ENCODE data around the gene CACTIN. TPM values are rescaled to one million over a fixed set of nuclear protein-coding genes. Genes with fewer than 3 reads are reported as not detected.
"Not testable (repeated sequence)": the region's sequence is repeated elsewhere in the genome, so short reads cannot be mapped to it uniquely, and the experiment has no call there.

The CACTIN gene
- total and polyA plus RNA-seq, 10 donors = 10.8 to 27.1 (median 21.8) TPM

DNA sequence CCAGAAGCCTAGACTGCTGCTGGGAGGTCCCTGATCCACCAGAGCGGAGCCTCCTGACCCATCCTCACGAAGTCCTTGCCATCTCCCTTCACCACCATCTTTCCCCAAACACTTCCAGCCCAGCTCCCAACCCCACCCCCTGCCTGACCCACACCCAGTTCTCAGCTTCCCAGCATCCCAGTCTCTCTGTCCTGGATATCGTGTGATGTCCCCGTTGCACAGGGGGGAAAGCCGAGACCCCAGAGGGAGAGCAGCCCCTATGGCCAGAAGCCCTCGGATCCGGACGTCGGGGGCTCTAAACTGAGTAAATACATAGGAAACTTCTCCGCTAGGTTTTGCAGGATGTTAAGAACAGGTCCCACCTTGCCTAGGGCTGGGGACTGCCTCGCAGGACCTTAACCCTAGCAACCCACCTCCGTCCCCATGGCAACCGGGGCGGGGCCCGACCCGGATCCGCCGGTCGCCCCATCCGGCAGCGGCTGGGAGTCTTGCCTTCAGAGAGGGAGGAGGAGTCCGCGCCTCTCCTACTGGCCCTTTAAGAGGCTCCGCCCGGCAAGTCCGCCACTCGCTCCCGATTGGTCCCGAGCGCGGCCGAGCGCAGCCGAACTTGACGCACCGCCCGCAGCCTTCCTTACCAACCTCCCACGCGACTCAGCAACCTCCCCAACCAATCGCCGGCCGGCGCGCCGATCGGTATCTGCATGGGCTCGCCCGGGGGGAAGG, 54.3 kb downstream of the CACTIN start:
- H3K27ac ChIP-seq = peak overlapping the region in 7 of 8 donors; percentile 7 to 94 (median 89)
- intact Hi-C loops (cut with DNase I; ENCODE audit: low total_unique reads) = no loop called here
- H3K27me3 ChIP-seq (replicated peaks in 1 of 7) = no peaks in the 10 kb centered on the region
- H3K4me3 ChIP-seq = peak overlapping the region; percentile 20 to 98 (median 92)
- TF ChIP-seq CTCF (IDR thresholded peaks at IDR 0.05 in 8 of 11, conservative IDR thresholded peaks at IDR 0.05 in 3 of 11) (peak in 3 of 11 experiments; percentile 18 to 30 (median 20)), POLR2AphosphoS5 (IDR thresholded peaks at IDR 0.05) (peak; percentile 32 to 81 (median 71)), POLR2A (IDR thresholded peaks at IDR 0.05) (no peak)
- H3K36me3 ChIP-seq = peaks cover 0 to 29% (median 4%) of the 10 kb centered on the region in 6 donors
- H3K4me1 ChIP-seq = peaks cover 0 to 46% (median 30%) of the 10 kb centered on the region in 6 donors
- 2 to 6% (median 3%) methylated on average over 15 to 48 of the region's 48 CpGs for WGBS, 5 donors
- no peaks in the 10 kb centered on the region for H3K9me3 ChIP-seq
- DNase-seq = peak; percentile 100

DNA sequence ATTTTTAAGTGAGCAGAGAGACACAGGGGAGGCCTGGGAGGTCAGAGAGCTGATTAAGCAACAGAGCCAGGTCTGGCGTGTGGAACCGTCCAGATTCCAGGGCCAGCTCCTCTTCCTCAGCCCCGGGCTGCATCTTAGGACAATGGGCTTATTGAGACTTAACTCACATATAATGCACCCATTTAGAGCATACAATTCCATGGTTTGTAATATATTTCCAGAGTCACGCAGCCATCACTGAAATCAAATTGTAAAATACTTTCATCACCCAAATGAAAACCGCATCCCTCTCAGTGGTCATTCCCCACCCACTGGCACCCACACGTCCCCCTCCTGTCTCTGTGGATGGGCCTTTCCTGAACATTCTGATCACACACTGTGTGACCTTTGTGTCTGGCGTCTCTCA, 56.0 kb downstream of the CACTIN start:
- DNase-seq = no peak
- no peak overlapping the region for H3K27ac ChIP-seq
- no peaks in the 10 kb centered on the region for H3K9me3 ChIP-seq
- H3K4me3 ChIP-seq = no peak overlapping the region
- H3K36me3 ChIP-seq = peaks cover 0 to 15% (median 2%) of the 10 kb centered on the region in 6 donors
- H3K4me1 ChIP-seq = peaks cover 0 to 35% (median 19%) of the 10 kb centered on the region in 6 donors
- intact Hi-C loops (cut with DNase I; ENCODE audit: low total_unique reads) = no loop called here
- no peaks in the 10 kb centered on the region for H3K27me3 ChIP-seq (replicated peaks in 1 of 7)
- 81 to 92% (median 84%) methylated on average over 7 of the region's 7 CpGs for WGBS, 5 donors
- TF ChIP-seq POLR2AphosphoS5 (IDR thresholded peaks at IDR 0.05) (no peak), CTCF (IDR thresholded peaks at IDR 0.05 in 8 of 11, conservative IDR thresholded peaks at IDR 0.05 in 3 of 11) (no peak), POLR2A (IDR thresholded peaks at IDR 0.05) (no peak)

- H3K9me3 ChIP-seq; DNase-seq; H3K36me3 ChIP-seq; H3K4me3 ChIP-seq; H3K27ac ChIP-seq; H3K27me3 ChIP-seq (replicated peaks in 1 of 7); intact Hi-C loops (cut with DNase I; ENCODE audit: low total_unique reads): not testable (repeated sequence)
- 90 to 94% (median 92%) methylated on average over 10 to 11 of the region's 11 CpGs for WGBS, 5 donors
- H3K4me1 ChIP-seq = peaks cover 0 to 33% (median 19%) of the 10 kb centered on the region in 6 donors
Observed at GRCh38 chr19:3570042-3570441, 56.5 kb downstream of the CACTIN start.

GRCh38 chr19:3565139-3565538, 61.5 kb downstream of the CACTIN start:
- H3K4me1 ChIP-seq = peaks cover 0 to 12% (median 5%) of the 10 kb centered on the region in 6 donors
- no peaks in the 10 kb centered on the region for H3K9me3 ChIP-seq
- no peaks in the 10 kb centered on the region for H3K36me3 ChIP-seq
- H3K27me3 ChIP-seq (replicated peaks in 1 of 7) = no peaks in the 10 kb centered on the region
- no peak for DNase-seq
- WGBS, 5 donors = 88 to 95% (median 92%) methylated on average over 19 of the region's 19 CpGs
- no peak overlapping the region for H3K4me3 ChIP-seq
- intact Hi-C loops (cut with DNase I; ENCODE audit: low total_unique reads) = no loop called here
- no peak for TF ChIP-seq CTCF (IDR thresholded peaks at IDR 0.05 in 8 of 11, conservative IDR thresholded peaks at IDR 0.05 in 3 of 11)
- TF ChIP-seq POLR2A (IDR thresholded peaks at IDR 0.05) = no peak
- TF ChIP-seq POLR2AphosphoS5 (IDR thresholded peaks at IDR 0.05) = no peak
- no peak overlapping the region for H3K27ac ChIP-seq
